Right lobe of liver (tissue), 4 donors: ENCODE data around the gene GGT1.
"Not testable (repeated sequence)": the region's sequence is repeated elsewhere in the genome, so short reads cannot be mapped to it uniquely, and the experiment has no call there.

Source experiments
- POLR2A ChIP-seq: fragments of 450-650 bp; IDR thresholded peaks from one replicate; pipeline ENCODE4 v1.6.1; 2017; ENCODE audit warnings: antibody characterized with exemption, mild to moderate bottlenecking
- TF ChIP-seq, protein P1 (sequence below), 4 donors: fragments of 200-600 bp in 3 of 4; fragments of 450-650 bp in 1 of 4; IDR thresholded peaks; one replicate each; pipeline versions ENCODE4 v1.5.1 to v1.8.0; 2016 to 2022; ENCODE audit warnings: antibody characterized with exemption in 4 of 4, mild to moderate bottlenecking in 2 of 4
- donor health status: DM: no; HTN: no; CAD: no.
- donor health status: DM: no; HTN: no; CAD: no.
- donor health status: DM: no; HTN: yes; CAD: no.

DNA sequence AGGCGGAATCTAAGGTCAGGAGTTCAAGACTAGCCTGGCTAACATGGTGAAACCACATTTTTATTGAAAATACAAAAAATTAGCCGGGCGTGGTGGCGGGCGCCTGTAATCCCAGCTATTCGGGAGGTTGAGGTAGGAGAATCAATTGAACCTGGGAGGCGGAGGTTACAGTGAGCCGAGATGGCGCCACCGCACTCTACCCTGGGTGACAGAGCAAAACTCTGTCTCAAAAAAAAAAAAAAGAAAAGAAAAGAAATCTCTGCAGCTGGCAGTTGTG is 9.5 kb upstream of the GGT1 start:
- TF ChIP-seq, protein P1, sequence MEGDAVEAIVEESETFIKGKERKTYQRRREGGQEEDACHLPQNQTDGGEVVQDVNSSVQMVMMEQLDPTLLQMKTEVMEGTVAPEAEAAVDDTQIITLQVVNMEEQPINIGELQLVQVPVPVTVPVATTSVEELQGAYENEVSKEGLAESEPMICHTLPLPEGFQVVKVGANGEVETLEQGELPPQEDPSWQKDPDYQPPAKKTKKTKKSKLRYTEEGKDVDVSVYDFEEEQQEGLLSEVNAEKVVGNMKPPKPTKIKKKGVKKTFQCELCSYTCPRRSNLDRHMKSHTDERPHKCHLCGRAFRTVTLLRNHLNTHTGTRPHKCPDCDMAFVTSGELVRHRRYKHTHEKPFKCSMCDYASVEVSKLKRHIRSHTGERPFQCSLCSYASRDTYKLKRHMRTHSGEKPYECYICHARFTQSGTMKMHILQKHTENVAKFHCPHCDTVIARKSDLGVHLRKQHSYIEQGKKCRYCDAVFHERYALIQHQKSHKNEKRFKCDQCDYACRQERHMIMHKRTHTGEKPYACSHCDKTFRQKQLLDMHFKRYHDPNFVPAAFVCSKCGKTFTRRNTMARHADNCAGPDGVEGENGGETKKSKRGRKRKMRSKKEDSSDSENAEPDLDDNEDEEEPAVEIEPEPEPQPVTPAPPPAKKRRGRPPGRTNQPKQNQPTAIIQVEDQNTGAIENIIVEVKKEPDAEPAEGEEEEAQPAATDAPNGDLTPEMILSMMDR (IDR thresholded peaks at IDR 0.05), result not testable (repeated sequence)
- not testable (repeated sequence) for TF ChIP-seq POLR2A
